ENCODE results near the gene MRI1. TPM values are rescaled to one million over a fixed set of nuclear protein-coding genes. Genes with fewer than 3 reads are reported as not detected.

Gene MRI1
- total and polyA plus RNA-seq, 2 of the 4 experiments (the other 2 are of a cell fraction) = 26.7 to 37.6 TPM

DNA sequence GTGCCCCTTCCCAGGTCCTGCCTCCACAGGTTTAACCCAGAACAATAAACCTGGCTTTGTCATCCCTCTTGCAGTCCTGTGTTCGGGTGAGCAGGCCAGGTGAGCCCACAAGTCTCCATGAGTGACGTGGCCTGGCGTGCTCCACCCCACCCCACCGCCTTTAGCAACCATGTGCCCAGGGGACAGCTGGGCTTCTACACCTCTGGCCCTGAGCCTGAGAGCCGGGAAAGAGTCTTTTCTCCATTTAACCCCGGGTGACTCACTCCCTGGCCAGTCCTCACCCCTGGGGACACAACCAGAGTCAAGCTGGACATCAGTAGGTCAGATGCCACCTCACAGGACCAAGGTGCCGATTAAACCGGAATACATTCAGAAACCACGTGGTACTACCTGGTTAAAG, 14.1 kb downstream of the MRI1 start:
- peak overlapping the region; percentile 36 for H2AFZ ChIP-seq (replicated peaks; ENCODE audit: low read length, poor library complexity)
- no peak overlapping the region for H2BK5ac ChIP-seq (ENCODE audit: low read depth, low read length, poor library complexity, severe bottlenecking)
- POLR2A ChIA-PET (ENCODE audit: unreplicated experiment) = no interaction called here
- H3K14ac ChIP-seq (replicated peaks; ENCODE audit: low read depth, low read length) = no peak overlapping the region
- H2BK15ac ChIP-seq (ENCODE audit: low read depth, low read length) = no peak overlapping the region
- TF ChIP-seq, protein P1, sequence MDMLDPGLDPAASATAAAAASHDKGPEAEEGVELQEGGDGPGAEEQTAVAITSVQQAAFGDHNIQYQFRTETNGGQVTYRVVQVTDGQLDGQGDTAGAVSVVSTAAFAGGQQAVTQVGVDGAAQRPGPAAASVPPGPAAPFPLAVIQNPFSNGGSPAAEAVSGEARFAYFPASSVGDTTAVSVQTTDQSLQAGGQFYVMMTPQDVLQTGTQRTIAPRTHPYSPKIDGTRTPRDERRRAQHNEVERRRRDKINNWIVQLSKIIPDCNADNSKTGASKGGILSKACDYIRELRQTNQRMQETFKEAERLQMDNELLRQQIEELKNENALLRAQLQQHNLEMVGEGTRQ (IDR thresholded peaks at IDR 0.05; ENCODE audit: low read depth, low read length) = no peak
- TF ChIP-seq, protein P2, sequence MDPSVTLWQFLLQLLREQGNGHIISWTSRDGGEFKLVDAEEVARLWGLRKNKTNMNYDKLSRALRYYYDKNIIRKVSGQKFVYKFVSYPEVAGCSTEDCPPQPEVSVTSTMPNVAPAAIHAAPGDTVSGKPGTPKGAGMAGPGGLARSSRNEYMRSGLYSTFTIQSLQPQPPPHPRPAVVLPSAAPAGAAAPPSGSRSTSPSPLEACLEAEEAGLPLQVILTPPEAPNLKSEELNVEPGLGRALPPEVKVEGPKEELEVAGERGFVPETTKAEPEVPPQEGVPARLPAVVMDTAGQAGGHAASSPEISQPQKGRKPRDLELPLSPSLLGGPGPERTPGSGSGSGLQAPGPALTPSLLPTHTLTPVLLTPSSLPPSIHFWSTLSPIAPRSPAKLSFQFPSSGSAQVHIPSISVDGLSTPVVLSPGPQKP (IDR thresholded peaks at IDR 0.05; ENCODE audit: borderline replicate concordance, low read depth, low read length) = no peak
- TF ChIP-seq MAFK (IDR thresholded peaks at IDR 0.05; ENCODE audit: low read depth, low read length) (no peak), POLR2A (IDR thresholded peaks at IDR 0.05; ENCODE audit: low read depth, low read length) (no peak), BHLHE40 (IDR thresholded peaks at IDR 0.05; ENCODE audit: low read depth, low read length) (no peak), CHD1 (IDR thresholded peaks at IDR 0.05; ENCODE audit: low read depth, low read length) (no peak), CEBPB (IDR thresholded peaks at IDR 0.05; ENCODE audit: low read depth, low read length) (no peak), FOS (IDR thresholded peaks at IDR 0.05; ENCODE audit: low read depth, low read length) (no peak), MAZ (IDR thresholded peaks at IDR 0.05; ENCODE audit: borderline replicate concordance, low read depth, low read length) (no peak), RCOR1 (IDR thresholded peaks at IDR 0.05; ENCODE audit: insufficient replicate concordance, low read length) (no peak), RAD21 (IDR thresholded peaks at IDR 0.05; ENCODE audit: low read length) (no peak), SMC3 (IDR thresholded peaks at IDR 0.05; ENCODE audit: low read depth, low read length) (no peak), MXI1 (IDR thresholded peaks at IDR 0.05; ENCODE audit: borderline replicate concordance, low read depth, low read length) (no peak), NFE2L2 (IDR thresholded peaks at IDR 0.05; ENCODE audit: low read depth, low read length) (no peak), RFX5 (IDR thresholded peaks at IDR 0.05; ENCODE audit: low read depth, low read length) (no peak)
- TF ChIP-seq, protein P3, sequence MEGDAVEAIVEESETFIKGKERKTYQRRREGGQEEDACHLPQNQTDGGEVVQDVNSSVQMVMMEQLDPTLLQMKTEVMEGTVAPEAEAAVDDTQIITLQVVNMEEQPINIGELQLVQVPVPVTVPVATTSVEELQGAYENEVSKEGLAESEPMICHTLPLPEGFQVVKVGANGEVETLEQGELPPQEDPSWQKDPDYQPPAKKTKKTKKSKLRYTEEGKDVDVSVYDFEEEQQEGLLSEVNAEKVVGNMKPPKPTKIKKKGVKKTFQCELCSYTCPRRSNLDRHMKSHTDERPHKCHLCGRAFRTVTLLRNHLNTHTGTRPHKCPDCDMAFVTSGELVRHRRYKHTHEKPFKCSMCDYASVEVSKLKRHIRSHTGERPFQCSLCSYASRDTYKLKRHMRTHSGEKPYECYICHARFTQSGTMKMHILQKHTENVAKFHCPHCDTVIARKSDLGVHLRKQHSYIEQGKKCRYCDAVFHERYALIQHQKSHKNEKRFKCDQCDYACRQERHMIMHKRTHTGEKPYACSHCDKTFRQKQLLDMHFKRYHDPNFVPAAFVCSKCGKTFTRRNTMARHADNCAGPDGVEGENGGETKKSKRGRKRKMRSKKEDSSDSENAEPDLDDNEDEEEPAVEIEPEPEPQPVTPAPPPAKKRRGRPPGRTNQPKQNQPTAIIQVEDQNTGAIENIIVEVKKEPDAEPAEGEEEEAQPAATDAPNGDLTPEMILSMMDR (conservative IDR thresholded peaks at IDR 0.05; ENCODE audit: low read depth, low read length) = no peak
- peaks cover 35% of the 10 kb centered on the region for H3K36me3 ChIP-seq (ENCODE audit: control insufficient read depth, insufficient read depth, low read length)
- H3K79me1 ChIP-seq (ENCODE audit: low read depth in 1 of 2, low read length in 2 of 2) = peaks cover 11 to 56% of the 10 kb centered on the region in 2 experiments
- H3K27me3 ChIP-seq (ENCODE audit: control insufficient read depth, insufficient read depth, low read length) = no peaks in the 10 kb centered on the region
- dilution Hi-C loops (cut with HindIII; ENCODE audit: low sequenced_read_pairs, unreplicated experiment) (no loop called here), intact Hi-C loops (cut with micrococcal nuclease) (no loop called here), in situ Hi-C loops (cut with MboI; ENCODE audit: low sequenced_read_pairs) (no loop called here)
- H3K23ac ChIP-seq (ENCODE audit: low read depth, low read length) = no peak overlapping the region
- H4K8ac ChIP-seq (ENCODE audit: low read depth in 2 of 2, low read length in 2 of 2) = no peak overlapping the region
- H2AK9ac ChIP-seq (replicated peaks; ENCODE audit: low read depth, low read length, poor library complexity) = peak overlapping the region; percentile 34
- 80% methylated on average over 1 of the region's 9 CpGs; no CpG with 5 or more reads in 1 of the 2 experiments for WGBS, 2 experiments (ENCODE audit: extremely low coverage in 2 of 2, insufficient read length in 1 of 2)
- H3K9ac ChIP-seq (ENCODE audit: low read depth, low read length) = no peak overlapping the region
- BruUV-seq (replicated peaks) = no TSS peak
- no peak overlapping the region for H4K91ac ChIP-seq (ENCODE audit: insufficient read depth, low read depth, low read length)
- H3K27ac ChIP-seq (ENCODE audit: insufficient read depth, low read length) = no peak overlapping the region
- H3K56ac ChIP-seq (ENCODE audit: extremely low read depth, insufficient read depth, low read length) = no peak overlapping the region
- no peak overlapping the region for H3K4ac ChIP-seq (ENCODE audit: low read depth, low read length)
- H3K9me3 ChIP-seq (ENCODE audit: control insufficient read depth, insufficient read depth, low read length) = no peaks in the 10 kb centered on the region
- no peak overlapping the region for H2BK120ac ChIP-seq (ENCODE audit: low read depth, low read length)
- H3K18ac ChIP-seq (ENCODE audit: low read depth, low read length) = no peak overlapping the region
- no peak for DNase-seq
- H3K9me1 ChIP-seq (ENCODE audit: insufficient read depth, low read length) = peaks cover 14% of the 10 kb centered on the region; the same call in 1 of the 2 replicates
- CTCF ChIA-PET = interaction anchor here (1.2 kb wide), 1 partner anchor 84 kb away, joined by 4 read pairs; no protein-coding TSS in a partner anchor
- H3K4me3 ChIP-seq (ENCODE audit: insufficient read depth, low read depth, low read length) = no peak overlapping the region
- no peak for ATAC-seq (ENCODE audit: low read depth)
- no peak overlapping the region for H2AK5ac ChIP-seq (ENCODE audit: low read depth, low read length)
- H3K4me1 ChIP-seq (ENCODE audit: control insufficient read depth, insufficient read depth, low read length) = peaks cover 7% of the 10 kb centered on the region; the same call in 1 of the 2 replicates
- no peak overlapping the region for H4K5ac ChIP-seq (ENCODE audit: low read depth, low read length)
- H4K20me1 ChIP-seq (ENCODE audit: insufficient read depth, low read length) = peaks cover 14% of the 10 kb centered on the region; the same call in 1 of the 2 replicates
- H2BK20ac ChIP-seq (ENCODE audit: low read depth, low read length) = no peak overlapping the region
- H3K4me2 ChIP-seq (ENCODE audit: low read depth, low read length) = no peak overlapping the region

All from IMR-90 (cell line).